ENCODE results near the gene SCN9A.
"Not testable (repeated sequence)": the region's sequence is repeated elsewhere in the genome, so short reads cannot be mapped to it uniquely, and the experiment has no call there.

- not testable (repeated sequence) for TF ChIP-seq CTCF (IDR thresholded peaks at IDR 0.05); ZFX (IDR thresholded peaks at IDR 0.05; ENCODE audit: borderline replicate concordance)
Measured at GRCh38 chr2:166209367-166209766, 166.4 kb downstream of the SCN9A start.

All from 22Rv1 (cell line).